GM06990 (cell line): ENCODE data around the gene TEAD1.

Experiments
- DNase-seq: peaks from one replicate; pipeline ENCODE4 v3.0.0-alpha.2; 2011; ENCODE audit not compliant: insufficient read length; ENCODE audit errors: extremely low read depth
- H3K27me3 ChIP-seq: replicated peaks from 2 replicates; pipeline ENCODE4 v1.6.0; 2011; ENCODE audit warnings: low read length; ENCODE audit not compliant: control insufficient read depth, insufficient read depth
- H3K36me3 ChIP-seq: 2 replicates; pipeline ENCODE4 v1.5.1; 2011; ENCODE audit warnings: low read length; ENCODE audit not compliant: control insufficient read depth, insufficient read depth
- H3K4me3 ChIP-seq: replicated peaks from 2 replicates; pipeline ENCODE4 v1.5.1; 2011; ENCODE audit warnings: low read depth, mild to moderate bottlenecking, control low read depth, low read length
- TF ChIP-seq, protein P1 (sequence below): IDR thresholded peaks from 2 replicates; pipeline ENCODE4 v1.5.1; 2011; ENCODE audit warnings: low read length, control low read depth, mild to moderate bottlenecking, inconsistent platforms; ENCODE audit not compliant: insufficient read depth, poor library complexity, severe bottlenecking

Gene TEAD1

DNA sequence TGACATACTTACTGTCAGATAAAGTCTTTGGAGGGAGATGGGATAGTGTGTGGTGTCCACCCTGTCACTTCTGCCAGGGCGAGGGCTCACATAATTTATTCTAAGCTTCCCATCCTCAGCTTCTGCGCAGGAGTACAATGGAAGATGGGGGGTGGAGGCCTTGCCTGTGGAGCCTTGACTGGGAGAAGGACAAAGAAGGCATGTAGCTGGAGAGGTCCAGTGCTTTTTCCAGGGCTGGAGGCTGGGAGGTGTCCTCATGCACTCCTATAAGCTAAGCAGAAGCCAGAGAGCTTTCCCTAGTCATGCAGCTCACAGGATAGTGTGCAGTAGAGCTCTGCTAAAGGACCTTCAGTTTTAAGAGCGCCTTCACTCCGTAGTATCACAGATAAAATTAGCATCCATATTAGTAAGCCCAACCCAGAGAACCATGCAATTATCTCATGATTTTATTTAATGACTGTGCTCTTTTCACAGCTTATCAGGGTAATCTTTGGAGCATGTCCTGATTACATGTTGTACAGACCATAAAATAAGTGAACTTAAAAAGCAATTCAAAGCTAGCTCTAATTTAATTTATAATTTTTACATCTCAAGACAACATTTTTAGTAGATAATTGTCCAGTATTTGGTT, 148.3 kb downstream of the TEAD1 start:
- no peak overlapping the region for H3K4me3 ChIP-seq
- no peak for DNase-seq
- H3K36me3 ChIP-seq = no peaks in the 10 kb centered on the region
- H3K27me3 ChIP-seq = no peaks in the 10 kb centered on the region
- TF ChIP-seq, protein P1, sequence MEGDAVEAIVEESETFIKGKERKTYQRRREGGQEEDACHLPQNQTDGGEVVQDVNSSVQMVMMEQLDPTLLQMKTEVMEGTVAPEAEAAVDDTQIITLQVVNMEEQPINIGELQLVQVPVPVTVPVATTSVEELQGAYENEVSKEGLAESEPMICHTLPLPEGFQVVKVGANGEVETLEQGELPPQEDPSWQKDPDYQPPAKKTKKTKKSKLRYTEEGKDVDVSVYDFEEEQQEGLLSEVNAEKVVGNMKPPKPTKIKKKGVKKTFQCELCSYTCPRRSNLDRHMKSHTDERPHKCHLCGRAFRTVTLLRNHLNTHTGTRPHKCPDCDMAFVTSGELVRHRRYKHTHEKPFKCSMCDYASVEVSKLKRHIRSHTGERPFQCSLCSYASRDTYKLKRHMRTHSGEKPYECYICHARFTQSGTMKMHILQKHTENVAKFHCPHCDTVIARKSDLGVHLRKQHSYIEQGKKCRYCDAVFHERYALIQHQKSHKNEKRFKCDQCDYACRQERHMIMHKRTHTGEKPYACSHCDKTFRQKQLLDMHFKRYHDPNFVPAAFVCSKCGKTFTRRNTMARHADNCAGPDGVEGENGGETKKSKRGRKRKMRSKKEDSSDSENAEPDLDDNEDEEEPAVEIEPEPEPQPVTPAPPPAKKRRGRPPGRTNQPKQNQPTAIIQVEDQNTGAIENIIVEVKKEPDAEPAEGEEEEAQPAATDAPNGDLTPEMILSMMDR = no peak

DNA sequence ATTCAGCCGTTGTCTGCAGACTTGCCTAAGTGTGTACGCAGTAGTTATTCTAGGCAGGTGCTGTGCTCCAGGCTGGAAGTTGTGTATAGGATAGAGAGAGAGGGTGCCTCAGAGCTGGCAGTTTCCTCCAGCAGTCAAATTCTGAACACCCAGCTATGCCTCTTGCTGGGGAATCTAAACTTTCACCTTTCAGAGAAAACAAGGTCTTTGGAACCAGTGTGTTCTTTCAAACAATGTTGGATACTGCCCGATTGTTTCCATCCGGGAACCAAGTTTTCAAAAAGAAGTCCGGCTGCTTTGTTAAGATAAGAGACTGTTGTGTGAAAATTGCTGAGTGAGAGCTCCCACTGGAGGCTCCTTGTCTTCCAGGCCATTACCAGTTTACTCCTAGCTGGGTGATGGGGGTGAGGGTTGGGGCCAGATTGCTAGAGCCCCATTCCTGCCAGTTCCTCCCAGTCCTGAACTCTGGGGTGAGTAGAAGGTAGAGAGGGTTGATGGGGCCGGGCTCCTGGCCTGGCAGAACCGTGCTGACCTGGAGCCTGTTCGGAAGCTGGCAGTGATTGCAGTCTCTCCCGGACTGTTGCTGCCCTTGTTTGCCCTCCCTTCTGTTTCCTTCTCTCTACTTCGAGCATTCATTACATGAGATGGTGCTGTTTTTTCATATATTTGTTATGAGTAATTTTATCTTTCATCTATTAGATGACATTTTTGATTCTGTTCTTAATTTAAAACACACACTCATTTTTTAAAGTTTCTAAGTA, 150.2 kb downstream of the TEAD1 start:
- no peak overlapping the region for H3K4me3 ChIP-seq
- TF ChIP-seq, protein P1 = no peak
- H3K27me3 ChIP-seq = no peaks in the 10 kb centered on the region
- H3K36me3 ChIP-seq = no peaks in the 10 kb centered on the region
- no peak for DNase-seq

DNA sequence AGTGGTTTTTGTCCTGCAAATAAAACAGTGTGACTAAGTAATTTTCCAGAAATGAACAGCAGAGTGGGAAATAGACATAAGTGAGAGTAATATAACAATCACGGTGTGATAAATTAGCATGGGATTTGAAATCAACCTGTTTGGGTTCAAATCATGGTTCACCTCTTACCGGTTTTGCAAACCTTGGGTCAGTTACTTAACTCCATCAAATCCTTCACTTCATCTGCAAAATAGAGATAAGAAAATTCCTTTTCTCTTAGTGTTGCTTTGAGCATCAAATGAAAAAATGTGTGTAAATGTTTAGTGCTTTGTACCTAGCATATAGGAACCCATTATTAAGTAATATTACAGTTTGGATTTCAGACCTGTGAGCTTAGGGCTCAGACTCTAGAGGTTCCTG, 152.2 kb downstream of the TEAD1 start:
- no peaks in the 10 kb centered on the region for H3K36me3 ChIP-seq
- TF ChIP-seq, protein P1 = no peak
- H3K4me3 ChIP-seq = no peak overlapping the region
- DNase-seq = no peak
- 0 out of 2 replicates have a peak, but pooled peaks cover 1% of the 10 kb centered on the region for H3K27me3 ChIP-seq

DNA sequence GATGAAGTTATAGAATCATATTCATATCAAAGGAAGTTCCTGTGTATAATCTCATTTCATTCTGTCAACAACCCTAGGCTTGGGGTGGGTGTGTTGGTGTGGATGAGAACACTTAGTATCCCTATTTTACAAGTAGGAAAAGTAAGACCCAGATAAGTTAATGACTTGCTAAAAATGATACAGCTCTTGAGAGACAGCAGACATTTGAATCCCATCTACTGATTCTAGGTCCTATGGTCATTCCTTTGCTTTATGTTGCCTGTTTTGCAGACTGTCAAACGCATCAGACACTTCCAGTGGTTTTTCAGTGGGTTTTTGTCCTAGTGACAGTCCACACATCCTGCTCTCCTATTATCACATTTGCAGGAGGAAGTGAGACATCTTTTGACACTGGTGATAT, 153.1 kb downstream of the TEAD1 start:
- H3K4me3 ChIP-seq = no peak overlapping the region

DNA sequence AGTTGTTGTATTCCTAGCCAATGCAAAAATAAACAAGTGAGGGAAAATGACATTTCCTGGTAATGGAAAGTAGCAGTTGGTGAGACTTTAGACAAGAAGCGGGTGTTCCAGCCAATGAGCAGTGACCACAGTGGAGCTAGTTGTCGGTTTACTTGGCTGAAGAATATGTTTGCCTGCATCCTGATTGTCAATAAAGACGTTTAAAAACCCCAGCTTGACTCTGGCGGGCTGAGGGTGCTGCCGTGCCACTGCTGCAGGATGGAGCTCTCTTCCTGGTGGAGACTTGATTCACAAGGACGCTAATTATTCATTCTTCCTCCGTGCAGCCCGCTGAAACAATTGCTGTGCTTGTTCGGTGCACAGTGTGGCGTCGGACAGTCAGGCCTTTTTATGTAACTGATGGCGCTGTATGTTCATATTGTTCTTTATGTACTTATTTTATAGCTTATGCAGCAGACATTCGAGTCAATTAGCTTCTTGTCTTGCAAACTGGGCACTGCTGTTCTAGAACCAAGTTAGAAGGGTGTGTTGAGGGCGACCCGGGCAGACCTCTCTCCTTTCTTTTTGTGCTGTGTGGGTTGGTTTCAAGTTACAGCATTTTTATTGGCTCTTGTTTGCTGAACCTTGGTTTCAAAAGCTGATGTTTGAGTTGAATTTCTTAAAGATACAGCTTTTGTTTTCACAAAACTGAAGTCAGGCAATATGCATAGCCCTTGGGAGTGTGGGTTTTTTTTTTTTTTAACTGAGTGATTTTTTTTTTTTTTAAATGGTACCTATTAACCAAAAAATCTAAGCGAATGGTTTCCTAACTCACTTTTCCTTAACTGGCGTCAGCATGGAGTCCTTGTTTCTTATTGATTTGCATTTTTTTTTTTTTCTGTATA, 153.9 kb downstream of the TEAD1 start:
- peak overlapping the region; percentile 2; the same call in 1 of the 2 replicates for H3K4me3 ChIP-seq
- H3K27me3 ChIP-seq = 0 out of 2 replicates have a peak, but pooled peaks cover 1% of the 10 kb centered on the region
- TF ChIP-seq, protein P1 = no peak
- H3K36me3 ChIP-seq = no peaks in the 10 kb centered on the region
- DNase-seq = no peak

More for the DNA sequence above, 153.1 kb downstream of the TEAD1 start:
- H3K27me3 ChIP-seq = 0 out of 2 replicates have a peak, but pooled peaks cover 1% of the 10 kb centered on the region
- DNase-seq = no peak
- TF ChIP-seq, protein P1 = no peak
- no peaks in the 10 kb centered on the region for H3K36me3 ChIP-seq
